ENCODE results near the gene TBATA.

DNA sequence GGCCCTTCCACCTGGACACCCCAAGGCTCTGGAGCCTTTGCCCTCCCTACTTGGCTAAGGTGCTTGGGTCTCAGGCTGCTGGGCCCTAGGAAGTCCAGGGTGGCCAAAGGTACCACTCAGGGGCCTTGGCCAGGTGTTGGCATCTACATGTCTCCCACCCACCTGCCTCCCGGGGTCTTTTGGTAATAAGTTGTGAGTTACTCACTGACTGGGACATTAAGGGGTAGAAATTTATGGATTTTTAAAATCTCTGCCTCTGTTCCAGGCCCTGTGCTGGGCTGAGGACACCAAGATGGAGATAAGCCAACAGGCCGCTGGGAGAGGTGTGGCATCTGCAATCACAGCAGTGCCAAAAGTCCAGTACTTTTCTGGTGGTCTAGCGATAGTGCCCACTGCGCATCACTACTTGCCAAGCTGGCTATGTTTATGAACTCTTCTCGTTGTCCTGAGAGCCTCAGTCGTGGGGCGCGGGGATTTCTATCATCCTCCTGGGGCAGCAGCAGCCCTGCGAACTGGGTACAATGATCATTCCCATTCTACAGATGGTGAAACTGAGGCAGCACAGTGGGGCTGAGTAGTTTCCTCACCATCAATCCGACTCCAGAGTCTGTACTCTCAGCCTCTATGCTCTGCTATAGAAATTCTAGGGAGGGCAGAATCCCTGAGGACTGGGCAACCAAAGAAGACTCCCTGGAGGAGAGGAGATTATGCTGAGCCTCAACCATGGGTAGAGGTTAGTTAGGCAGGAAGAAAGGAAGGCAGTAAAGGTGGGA lies 36.2 kb downstream of the TBATA start:
- TF ChIP-seq, protein P1, sequence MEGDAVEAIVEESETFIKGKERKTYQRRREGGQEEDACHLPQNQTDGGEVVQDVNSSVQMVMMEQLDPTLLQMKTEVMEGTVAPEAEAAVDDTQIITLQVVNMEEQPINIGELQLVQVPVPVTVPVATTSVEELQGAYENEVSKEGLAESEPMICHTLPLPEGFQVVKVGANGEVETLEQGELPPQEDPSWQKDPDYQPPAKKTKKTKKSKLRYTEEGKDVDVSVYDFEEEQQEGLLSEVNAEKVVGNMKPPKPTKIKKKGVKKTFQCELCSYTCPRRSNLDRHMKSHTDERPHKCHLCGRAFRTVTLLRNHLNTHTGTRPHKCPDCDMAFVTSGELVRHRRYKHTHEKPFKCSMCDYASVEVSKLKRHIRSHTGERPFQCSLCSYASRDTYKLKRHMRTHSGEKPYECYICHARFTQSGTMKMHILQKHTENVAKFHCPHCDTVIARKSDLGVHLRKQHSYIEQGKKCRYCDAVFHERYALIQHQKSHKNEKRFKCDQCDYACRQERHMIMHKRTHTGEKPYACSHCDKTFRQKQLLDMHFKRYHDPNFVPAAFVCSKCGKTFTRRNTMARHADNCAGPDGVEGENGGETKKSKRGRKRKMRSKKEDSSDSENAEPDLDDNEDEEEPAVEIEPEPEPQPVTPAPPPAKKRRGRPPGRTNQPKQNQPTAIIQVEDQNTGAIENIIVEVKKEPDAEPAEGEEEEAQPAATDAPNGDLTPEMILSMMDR (IDR thresholded peaks at IDR 0.05) = no peak
- TF ChIP-seq POLR2A (IDR thresholded peaks at IDR 0.05) = no peak
